ENCODE measurements around the gene FRMD1.

FRMD1 gene

GRCh38 chr6:168075787-168076202 is 3.2 kb downstream of the FRMD1 start:
- FAIRE-seq: no peak

- FAIRE-seq: no peak
Measured at GRCh38 chr6:168075216-168075615, 3.8 kb downstream of the FRMD1 start.

GRCh38 chr6:168073937-168074730 is 4.9 kb downstream of the FRMD1 start:
- no peak for FAIRE-seq

- no peak for FAIRE-seq
Measured at GRCh38 chr6:168072730-168073129, 6.3 kb downstream of the FRMD1 start.

GRCh38 chr6:168072261-168072660 is 6.8 kb downstream of the FRMD1 start:
- FAIRE-seq: no peak

- no peak for FAIRE-seq
Measured at GRCh38 chr6:168071620-168072019, 7.4 kb downstream of the FRMD1 start.

- FAIRE-seq: no peak
Measured at GRCh38 chr6:168070804-168071203, 8.2 kb downstream of the FRMD1 start.

GRCh38 chr6:168067081-168067759 is 11.8 kb downstream of the FRMD1 start:
- no peak for FAIRE-seq

GRCh38 chr6:168064226-168064807 is 14.7 kb downstream of the FRMD1 start:
- no peak for FAIRE-seq

GRCh38 chr6:168063431-168063830 is 15.6 kb downstream of the FRMD1 start:
- FAIRE-seq: no peak

GRCh38 chr6:168062346-168063289 is 16.4 kb downstream of the FRMD1 start:
- no peak for FAIRE-seq

GRCh38 chr6:168061269-168062210 is 17.5 kb downstream of the FRMD1 start:
- FAIRE-seq: no peak

GRCh38 chr6:168060521-168060931 is 18.5 kb downstream of the FRMD1 start:
- FAIRE-seq: no peak

GRCh38 chr6:168058691-168059551 is 20.1 kb downstream of the FRMD1 start:
- FAIRE-seq: no peak

- FAIRE-seq: no peak
Measured at GRCh38 chr6:168057836-168058235, 21.2 kb downstream of the FRMD1 start.

GRCh38 chr6:168056892-168057527 is 22.0 kb downstream of the FRMD1 start:
- no peak for FAIRE-seq

- no peak for FAIRE-seq
Measured at GRCh38 chr6:168055696-168056489, 23.1 kb downstream of the FRMD1 start.

- FAIRE-seq: no peak
Measured at GRCh38 chr6:168054765-168055560, 24.0 kb downstream of the FRMD1 start.

Data from islet of Langerhans (tissue), 1 donor.